GM18867 (cell line): ENCODE results near the gene TBC1D14.
"Not testable (repeated sequence)": the region's sequence is repeated elsewhere in the genome, so short reads cannot be mapped to it uniquely, and the experiment has no call there.

Experiments used
- ATAC-seq: cut with Tn5 transposase; IDR thresholded peaks from one replicate; pipeline ENCODE4 v1.9.1; 2021; ENCODE audit warnings: mild to moderate bottlenecking, moderate library complexity; ENCODE audit not compliant: unreplicated experiment

The TBC1D14 gene

DNA sequence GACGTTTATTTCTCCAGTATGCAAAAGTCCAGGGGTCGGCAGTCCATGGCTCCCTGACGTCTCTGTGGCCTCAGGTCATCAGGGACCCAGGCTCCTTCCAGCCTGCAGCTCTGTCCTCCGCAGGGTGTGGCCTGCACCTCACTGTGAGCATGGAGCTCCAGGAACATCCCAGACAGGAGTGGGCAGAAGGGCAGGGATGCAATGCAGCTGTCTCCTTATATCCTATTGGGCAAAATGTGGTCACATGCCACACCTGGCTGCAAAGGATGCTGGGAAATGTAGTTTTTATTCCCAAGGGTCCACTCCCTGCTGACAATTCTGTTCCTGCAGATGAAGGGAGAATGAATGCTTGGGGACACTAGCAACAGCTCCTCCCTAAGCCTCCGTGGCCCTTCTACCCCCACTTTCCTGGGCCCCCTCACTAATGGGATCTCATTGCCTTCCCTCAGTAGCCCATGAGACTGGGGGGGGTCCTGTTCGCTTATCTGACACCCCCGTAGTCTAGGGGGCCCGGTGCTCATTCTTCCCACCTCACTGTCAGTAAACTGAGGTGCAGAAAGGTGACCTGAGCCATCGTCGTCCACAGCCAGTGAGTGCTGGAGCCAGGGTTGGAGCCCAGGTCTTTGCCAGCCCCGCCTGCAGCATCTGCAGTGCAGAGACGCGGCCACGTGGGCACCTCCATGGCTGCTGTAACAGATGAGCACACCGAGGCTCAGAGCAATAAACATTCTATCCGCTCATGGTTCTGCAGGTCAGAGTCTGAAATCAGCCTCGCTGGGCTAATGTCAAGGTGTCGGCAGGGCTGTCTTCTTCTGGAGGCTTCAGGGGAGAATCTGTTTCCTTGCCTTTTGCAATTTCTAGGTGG, 164.1 kb downstream of the TBC1D14 start:
- no peak for ATAC-seq

DNA sequence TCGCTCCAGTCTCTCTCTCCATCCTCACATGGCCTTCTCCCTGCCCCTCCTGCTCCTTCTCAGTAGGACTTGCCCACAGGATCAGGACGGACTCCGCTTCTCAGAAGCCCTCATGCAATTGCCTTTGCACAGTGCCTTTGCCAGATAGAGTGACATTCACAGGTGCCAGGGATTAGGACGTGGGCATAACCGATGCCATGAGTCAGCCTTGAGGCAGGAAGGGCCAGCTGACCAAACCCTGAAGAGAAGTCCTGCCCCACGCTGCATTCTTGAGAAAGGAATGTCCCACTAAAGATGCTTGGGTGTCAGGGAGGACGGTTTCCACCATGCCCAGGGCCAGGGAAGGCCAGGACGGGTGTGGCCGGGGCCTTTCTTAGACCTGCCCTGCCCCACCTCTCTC, 164.8 kb downstream of the TBC1D14 start:
- no peak for ATAC-seq

DNA sequence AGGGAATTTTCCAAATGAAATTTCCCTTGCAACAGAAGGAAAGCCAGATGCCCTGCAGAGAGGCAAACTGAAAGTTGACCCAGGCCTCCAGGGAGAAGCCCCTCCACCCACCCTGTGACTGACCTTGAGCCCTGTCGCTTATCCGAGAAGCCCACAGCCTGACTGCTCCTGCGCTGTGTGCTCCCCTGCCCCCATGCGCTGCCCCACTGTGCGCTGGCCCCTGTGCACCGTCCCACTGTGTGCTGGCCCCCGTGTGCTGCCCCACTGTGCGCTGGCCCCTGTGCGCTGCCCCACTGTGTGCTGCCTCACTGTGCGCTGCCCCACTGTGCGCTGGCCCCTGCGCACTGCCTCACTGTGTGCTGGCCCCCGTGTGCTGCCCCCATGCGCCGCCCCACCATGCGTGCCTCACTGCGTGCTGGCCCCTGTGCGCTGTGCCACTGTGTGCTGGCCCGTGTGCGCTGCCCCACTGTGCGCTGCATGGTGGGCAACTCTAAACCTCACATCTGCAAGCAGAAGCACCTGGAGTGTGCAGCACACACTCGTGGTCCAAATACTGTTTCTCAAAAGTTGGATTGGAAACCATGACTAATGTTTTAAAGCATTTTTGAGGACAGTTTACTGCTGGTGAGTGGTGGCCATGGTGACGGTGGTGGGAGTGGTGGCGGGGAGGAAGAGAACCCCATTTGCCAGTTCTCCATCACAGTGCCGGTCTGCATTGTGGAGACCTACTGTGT, 166.5 kb downstream of the TBC1D14 start:
- no peak for ATAC-seq

- no peak for ATAC-seq
These were observed 167.1 kb downstream of the TBC1D14 start for GRCh38 chr4:7076696-7077082.

GRCh38 chr4:7077371-7077770, 167.7 kb downstream of the TBC1D14 start:
- no peak for ATAC-seq

DNA sequence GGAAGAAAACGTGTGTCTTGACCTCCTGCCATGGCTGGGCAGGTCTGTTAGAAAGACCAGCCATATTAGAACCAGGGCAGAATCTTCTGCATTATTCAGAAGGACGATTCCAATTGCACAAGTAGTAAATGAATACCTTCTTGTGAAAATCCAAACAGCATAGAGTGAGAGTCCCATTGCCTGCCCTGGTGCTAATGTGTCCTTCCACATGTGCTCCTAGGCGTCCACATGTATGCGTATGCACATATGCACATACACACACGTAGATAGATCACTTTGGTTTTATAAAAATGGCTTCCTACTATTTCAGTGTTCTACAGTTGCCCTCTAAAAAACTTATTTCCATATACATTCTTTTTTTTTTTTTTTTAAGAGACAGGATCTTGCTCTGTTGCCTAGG, 168.4 kb downstream of the TBC1D14 start:
- ATAC-seq: no peak

- ATAC-seq: not testable (repeated sequence)
These were observed 169.9 kb downstream of the TBC1D14 start for GRCh38 chr4:7079483-7079882.

DNA sequence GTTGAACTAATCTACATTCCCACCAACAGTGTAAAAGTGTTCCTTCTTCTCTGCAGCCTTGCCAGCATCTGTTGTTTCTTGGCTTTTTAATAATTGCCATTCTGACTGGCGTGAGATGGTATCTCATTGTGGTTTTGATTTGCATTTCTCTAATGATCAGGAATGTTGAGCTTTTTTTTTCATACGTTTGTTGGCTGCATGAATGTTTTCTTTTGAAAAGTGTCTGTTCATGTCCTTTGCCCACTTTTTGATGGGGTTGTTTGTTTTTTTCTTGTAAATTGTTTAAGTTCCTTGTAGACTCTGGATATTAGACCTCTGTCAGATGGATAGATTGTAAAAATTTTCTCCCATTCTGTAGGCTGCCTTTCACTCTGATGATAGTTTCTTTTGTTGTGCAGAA, 170.3 kb downstream of the TBC1D14 start:
- ATAC-seq: not testable (repeated sequence)
